ENCODE data around the gene CD8B2. TPM values are rescaled to one million over a fixed set of nuclear protein-coding genes. Genes with fewer than 3 reads are reported as not detected.
"Not testable (repeated sequence)": the region's sequence is repeated elsewhere in the genome, so short reads cannot be mapped to it uniquely, and the experiment has no call there.

The CD8B2 gene
- polyA plus RNA-seq, 6 donors from 2014 or later: not detected

DNA sequence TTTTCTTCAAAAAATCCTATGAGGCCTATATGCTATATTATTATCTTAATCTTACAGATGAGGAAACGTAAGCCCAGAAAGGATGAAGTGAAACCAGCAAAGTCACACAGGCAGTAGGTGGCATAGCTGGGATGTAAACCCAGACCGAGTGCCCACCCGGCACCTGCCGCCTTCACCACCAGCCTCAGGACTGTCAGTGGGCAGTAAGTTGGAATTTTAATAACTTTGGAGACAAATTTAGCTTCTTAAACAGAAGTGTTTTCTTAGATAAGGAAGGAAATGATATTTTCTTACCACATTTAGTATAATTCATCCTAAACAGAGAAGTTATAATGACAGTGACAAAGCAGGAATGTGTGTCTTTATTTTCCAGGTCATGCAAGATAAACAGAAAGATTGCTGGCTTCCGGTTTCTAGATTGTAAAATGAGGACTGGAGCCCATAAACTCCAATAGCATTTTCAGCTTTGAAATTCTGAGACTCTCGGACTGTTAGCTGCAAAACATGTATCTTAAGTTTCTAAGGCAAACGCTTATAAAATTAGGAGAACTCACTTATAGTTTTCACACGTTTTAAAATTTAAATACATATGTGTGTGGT is 59.3 kb downstream of the CD8B2 start:
- H3K4me3 Mint-ChIP-seq: no peak overlapping the region
- no peaks in the 10 kb centered on the region for H3K36me3 Mint-ChIP-seq
- ATAC-seq (ENCODE audit: low read depth in 2 of 2) (no peak), DNase-seq (no peak)
- H3K27me3 Mint-ChIP-seq: peaks cover 17 to 49% (median 26%) of the 10 kb centered on the region in 3 donors
- H3K9me3 Mint-ChIP-seq: no peaks in the 10 kb centered on the region
- peaks cover 3 to 9% (median 6%) of the 10 kb centered on the region in 3 donors for H3K4me1 Mint-ChIP-seq
- H3K27ac Mint-ChIP-seq: peak overlapping the region in 1 of 6 donors; percentile 76

DNA sequence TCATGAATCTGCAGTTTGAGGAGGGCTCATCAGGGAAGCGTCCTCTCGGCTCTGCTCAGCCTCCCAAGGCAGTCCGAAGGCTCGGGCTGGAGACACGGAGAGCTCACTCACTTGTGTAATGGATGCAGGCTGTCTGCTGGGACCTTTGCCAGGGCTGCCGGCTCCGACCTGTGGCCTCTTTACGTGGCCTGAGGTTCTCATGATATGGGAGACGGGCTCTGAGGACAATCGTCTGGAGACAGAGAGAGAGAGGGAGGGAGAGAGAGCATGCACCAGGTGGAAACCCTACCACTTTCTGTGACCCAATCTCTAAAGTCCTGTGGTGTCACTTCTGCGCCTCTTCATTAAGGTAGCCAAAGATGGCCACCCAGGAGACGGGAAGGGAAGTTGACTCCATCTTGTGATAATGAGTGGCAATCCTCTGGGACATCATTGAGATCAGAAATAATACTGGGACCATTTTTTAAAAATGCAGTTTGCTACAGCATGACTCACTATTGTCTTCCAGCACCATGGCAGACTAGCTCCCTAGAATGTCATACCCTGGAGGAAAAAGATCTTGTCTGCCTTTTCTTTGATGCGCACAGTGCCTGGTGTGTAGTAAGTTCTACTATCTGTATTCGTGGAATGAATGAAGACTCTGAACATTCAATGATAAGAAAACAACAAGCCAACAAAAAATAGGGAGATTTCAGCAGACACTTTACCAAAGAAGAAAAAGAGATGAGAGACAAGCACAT is 60.2 kb downstream of the CD8B2 start:
- DNase-seq: no peak
- H3K36me3 Mint-ChIP-seq: no peaks in the 10 kb centered on the region
- H3K27me3 Mint-ChIP-seq: peaks cover 13 to 41% (median 26%) of the 10 kb centered on the region in 3 donors
- no peak overlapping the region for H3K4me3 Mint-ChIP-seq
- H3K4me1 Mint-ChIP-seq: peaks cover 3 to 9% (median 6%) of the 10 kb centered on the region in 3 donors
- no peaks in the 10 kb centered on the region for H3K9me3 Mint-ChIP-seq
- ATAC-seq (ENCODE audit: low read depth in 2 of 2): no peak
- H3K27ac Mint-ChIP-seq: no peak overlapping the region

DNA sequence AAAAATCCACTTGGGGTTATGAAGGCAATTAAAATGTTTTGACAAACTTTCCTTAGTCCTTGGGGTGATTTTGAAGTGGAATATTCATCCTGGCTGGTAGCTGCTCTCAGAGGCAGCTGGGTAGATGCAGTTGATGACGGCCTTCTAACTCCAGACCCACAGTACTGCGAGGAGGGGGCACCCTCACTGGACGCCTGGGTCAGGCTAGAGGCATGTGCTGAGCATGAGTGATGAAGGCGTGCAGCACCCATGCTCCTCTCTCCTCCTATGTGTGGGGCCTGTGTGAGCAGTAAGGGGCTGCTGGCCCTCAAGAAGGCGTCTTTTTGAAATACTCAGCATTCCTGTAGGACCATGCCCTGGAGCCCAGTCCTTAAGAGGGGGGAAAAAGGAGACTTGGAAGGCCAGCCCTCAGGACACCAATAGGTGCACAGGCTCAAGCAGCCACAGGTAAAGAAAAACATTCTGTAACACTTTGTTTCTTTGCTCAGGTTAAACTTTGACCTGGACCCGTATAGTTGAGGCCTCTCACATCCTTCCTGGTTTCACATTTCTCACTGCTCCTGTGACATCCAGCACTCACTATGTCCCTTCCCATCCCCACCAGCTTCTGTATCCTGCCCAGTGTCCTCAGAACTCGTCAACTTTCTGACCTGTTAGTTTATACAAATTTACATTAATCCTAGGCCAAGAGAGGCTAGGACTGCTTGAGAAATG is 64.4 kb downstream of the CD8B2 start:
- H3K4me3 Mint-ChIP-seq: no peak overlapping the region
- peak overlapping the region in 1 of 6 donors; percentile 58 for H3K27ac Mint-ChIP-seq
- ATAC-seq (ENCODE audit: low read depth in 2 of 2) (no peak), DNase-seq (no peak)
- H3K27me3 Mint-ChIP-seq: peaks cover 8 to 14% (median 13%) of the 10 kb centered on the region in 3 donors
- no peaks in the 10 kb centered on the region for H3K4me1 Mint-ChIP-seq
- H3K36me3 Mint-ChIP-seq: peaks cover 0 to 7% of the 10 kb centered on the region in 2 donors
- H3K9me3 Mint-ChIP-seq: peaks cover 0 to 14% (median 0%) of the 10 kb centered on the region in 7 donors

DNA sequence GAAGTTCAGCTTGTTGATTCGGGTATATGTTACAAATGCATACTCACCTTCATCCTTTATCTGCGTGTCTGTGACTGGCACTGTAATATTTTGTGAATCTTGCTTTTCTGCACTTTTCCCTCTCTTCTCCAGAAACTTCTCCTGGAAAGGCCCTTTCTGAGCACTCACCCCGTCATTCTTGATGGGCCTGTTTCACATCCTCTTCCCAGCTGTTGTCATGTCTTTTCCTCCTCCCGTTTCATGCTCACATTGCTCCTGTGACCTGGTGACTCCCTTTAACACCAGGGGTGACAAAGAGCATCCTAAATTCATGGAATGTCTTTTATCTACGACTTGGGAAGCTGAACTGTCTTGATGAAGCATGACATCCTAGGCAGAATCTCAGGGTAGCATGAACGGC is 65.8 kb downstream of the CD8B2 start:
- Mint-ChIP-seq H3K4me1 (no peaks in the 10 kb centered on the region), H3K27ac (peak overlapping the region in 1 of 6 donors; percentile 13), H3K36me3 (peaks cover 0 to 14% of the 10 kb centered on the region in 2 donors), H3K4me3 (no peak overlapping the region), H3K9me3 (peaks cover 0 to 25% (median 4%) of the 10 kb centered on the region in 7 donors), H3K27me3 (peaks cover 3 to 7% (median 5%) of the 10 kb centered on the region in 3 donors)
- ATAC-seq (ENCODE audit: low read depth in 2 of 2) (no peak), DNase-seq (no peak)

DNA sequence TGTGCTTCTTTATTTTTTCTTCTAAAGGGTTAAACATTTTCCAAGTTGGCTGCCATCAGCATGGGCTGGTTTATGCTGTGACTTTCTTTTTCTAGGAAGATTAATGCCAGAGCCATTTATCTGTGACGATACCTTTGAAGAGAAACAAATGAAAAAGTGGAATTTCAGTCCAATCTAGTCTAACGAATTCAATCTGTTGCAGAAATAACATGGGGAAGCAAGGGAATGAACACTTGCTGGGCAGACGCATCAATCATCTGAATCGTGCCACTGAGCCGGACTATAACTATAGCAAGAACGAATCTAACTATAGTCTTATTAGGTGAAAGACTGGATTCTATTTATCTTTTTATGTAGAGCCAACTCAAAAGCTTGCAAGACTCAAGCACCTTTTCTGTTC is 66.2 kb downstream of the CD8B2 start:
- no peak overlapping the region for H3K27ac Mint-ChIP-seq
- peaks cover 0 to 3% (median 2%) of the 10 kb centered on the region in 3 donors for H3K27me3 Mint-ChIP-seq
- no peak overlapping the region for H3K4me3 Mint-ChIP-seq
- no peaks in the 10 kb centered on the region for H3K4me1 Mint-ChIP-seq
- no peak for ATAC-seq (ENCODE audit: low read depth in 2 of 2)
- peaks cover 0 to 14% of the 10 kb centered on the region in 2 donors for H3K36me3 Mint-ChIP-seq
- H3K9me3 Mint-ChIP-seq: peaks cover 2 to 26% (median 4%) of the 10 kb centered on the region in 7 donors
- DNase-seq: no peak

DNA sequence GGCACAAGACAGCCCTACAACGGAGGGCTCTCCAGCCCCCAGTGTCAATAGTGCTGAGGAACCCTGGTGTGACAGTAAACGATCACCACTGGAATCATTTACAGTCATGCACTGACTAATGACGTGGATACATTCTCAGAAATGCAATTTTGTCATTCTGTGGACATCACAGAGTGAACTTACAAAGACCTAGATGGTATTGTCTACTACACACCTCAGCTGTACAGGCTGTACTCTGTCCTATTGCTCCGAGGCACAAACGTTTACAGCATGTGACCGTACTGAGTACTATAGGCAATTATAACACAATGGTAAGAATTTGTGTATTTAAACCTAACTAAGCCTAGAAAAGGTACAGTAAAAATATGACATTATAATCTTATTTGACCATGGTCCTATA is 67.2 kb downstream of the CD8B2 start:
- no peak for ATAC-seq (ENCODE audit: low read depth in 2 of 2)
- H3K4me3 Mint-ChIP-seq: no peak overlapping the region
- no peaks in the 10 kb centered on the region for H3K27me3 Mint-ChIP-seq
- H3K27ac Mint-ChIP-seq: no peak overlapping the region
- no peaks in the 10 kb centered on the region for H3K4me1 Mint-ChIP-seq
- H3K9me3 Mint-ChIP-seq: peaks cover 2 to 26% (median 4%) of the 10 kb centered on the region in 7 donors
- peaks cover 0 to 14% of the 10 kb centered on the region in 2 donors for H3K36me3 Mint-ChIP-seq
- no peak for DNase-seq

DNA sequence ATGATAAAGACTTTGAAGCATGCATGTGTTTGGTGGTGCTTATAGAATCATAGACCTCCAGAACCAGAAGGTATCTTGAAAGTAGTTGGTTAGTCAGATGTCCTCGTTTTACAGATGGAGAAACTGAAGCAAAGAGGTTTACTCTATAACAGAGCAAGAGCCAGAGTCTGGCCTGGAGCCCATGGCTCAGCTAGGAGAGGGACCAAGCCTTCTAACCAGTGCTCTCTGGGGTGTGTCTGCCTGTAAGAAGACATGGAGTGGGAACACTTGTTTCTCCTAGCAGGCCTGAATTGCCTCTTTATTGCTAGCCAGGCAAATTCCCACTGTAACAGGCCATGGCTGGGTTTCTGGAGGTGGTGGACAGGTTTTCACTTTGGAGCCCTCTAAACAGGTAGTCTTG is 67.9 kb downstream of the CD8B2 start:
- ATAC-seq (ENCODE audit: low read depth in 2 of 2) (no peak), DNase-seq (no peak)
- no peaks in the 10 kb centered on the region for H3K4me1 Mint-ChIP-seq
- H3K4me3 Mint-ChIP-seq: no peak overlapping the region
- H3K27me3 Mint-ChIP-seq: no peaks in the 10 kb centered on the region
- no peak overlapping the region for H3K27ac Mint-ChIP-seq
- H3K36me3 Mint-ChIP-seq: peaks cover 0 to 14% of the 10 kb centered on the region in 2 donors
- peaks cover 2 to 26% (median 4%) of the 10 kb centered on the region in 7 donors for H3K9me3 Mint-ChIP-seq

DNA sequence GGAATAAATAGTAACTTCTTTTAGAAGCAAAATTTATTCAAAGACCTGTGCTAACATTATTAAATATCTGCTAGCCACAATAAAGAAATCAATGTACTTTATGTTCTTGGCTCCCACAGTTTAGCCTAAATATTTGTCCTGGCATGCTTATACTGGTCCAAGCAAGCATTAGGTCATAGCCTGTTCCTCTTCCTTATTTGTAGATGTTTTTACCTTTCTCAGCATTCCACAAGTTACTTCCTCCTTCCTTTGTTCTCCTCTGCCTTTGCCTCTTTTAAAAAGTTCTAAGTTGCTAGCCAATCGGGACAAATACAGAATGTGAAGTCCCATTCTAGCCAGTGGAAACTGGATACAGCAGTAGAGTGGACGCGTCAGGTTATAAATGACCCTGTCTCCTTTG is 72.6 kb downstream of the CD8B2 start:
- not testable (repeated sequence) for ATAC-seq (ENCODE audit: low read depth in 2 of 2)

DNA sequence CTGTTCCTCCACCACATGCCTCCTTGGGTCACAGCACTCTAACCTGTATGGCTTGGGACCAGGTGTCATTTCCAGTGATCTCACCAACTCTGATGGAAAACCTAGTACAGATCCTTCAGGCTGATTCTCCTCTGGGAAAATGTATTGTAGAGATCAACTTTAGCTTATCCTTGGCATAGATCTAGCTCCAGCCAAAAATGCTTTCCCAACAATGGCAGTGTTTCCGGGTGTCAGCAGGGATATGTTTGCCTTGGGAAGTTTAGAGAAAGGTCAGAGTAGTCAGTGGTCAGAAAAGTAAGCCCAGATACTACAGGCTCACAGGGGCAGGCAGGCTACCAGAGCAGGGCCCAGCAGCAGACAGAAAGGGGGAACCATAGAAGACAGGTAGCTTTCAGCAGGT is 73.6 kb downstream of the CD8B2 start:
- DNase-seq (no peak), ATAC-seq (ENCODE audit: low read depth in 2 of 2) (no peak)

More for the DNA sequence above, 72.6 kb downstream of the CD8B2 start:
- Mint-ChIP-seq H3K9me3 (peaks cover 2 to 26% (median 4%) of the 10 kb centered on the region in 7 donors), H3K27me3 (peaks cover 0 to 17% (median 0%) of the 10 kb centered on the region in 3 donors), H3K27ac (peak overlapping the region in 2 of 6 donors; percentile 36 to 57), H3K36me3 (peaks cover 0 to 14% of the 10 kb centered on the region in 2 donors)
- not testable (repeated sequence) for DNase-seq, H3K4me3 Mint-ChIP-seq, H3K4me1 Mint-ChIP-seq

DNA sequence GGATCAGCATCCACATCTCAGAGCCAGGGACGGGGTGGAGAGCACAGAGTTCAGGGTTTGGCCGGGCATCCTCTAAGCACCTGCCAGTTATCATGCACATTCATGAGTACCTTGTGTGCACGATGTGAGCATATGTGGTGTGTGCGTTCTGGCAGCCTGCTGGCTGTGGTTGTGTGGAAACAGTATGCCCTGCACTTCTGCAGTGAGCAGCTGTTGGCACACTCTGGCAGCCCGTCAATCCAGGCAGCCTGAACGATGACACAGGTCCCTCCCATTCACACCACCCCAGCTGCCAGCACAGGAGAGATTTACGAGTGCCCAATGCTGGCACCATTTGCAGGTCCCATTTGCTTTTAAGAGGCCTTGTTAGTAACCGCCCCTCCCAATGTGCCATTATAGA is 74.2 kb downstream of the CD8B2 start:
- no peak overlapping the region for H3K27ac Mint-ChIP-seq
- H3K27me3 Mint-ChIP-seq: peaks cover 0 to 17% (median 0%) of the 10 kb centered on the region in 3 donors
- DNase-seq (no peak), ATAC-seq (ENCODE audit: low read depth in 2 of 2) (no peak)
- H3K4me1 Mint-ChIP-seq: peaks cover 0 to 4% (median 3%) of the 10 kb centered on the region in 3 donors
- peaks cover 2 to 14% (median 4%) of the 10 kb centered on the region in 7 donors for H3K9me3 Mint-ChIP-seq
- no peak overlapping the region for H3K4me3 Mint-ChIP-seq
- peaks cover 0 to 8% of the 10 kb centered on the region in 2 donors for H3K36me3 Mint-ChIP-seq

More for the DNA sequence above, 73.6 kb downstream of the CD8B2 start:
- peak overlapping the region in 2 of 6 donors; percentile 6 to 48 for H3K27ac Mint-ChIP-seq
- no peak overlapping the region for H3K4me3 Mint-ChIP-seq
- H3K36me3 Mint-ChIP-seq: peaks cover 0 to 8% of the 10 kb centered on the region in 2 donors
- H3K27me3 Mint-ChIP-seq: peaks cover 0 to 17% (median 0%) of the 10 kb centered on the region in 3 donors
- peaks cover 0 to 4% (median 3%) of the 10 kb centered on the region in 3 donors for H3K4me1 Mint-ChIP-seq
- peaks cover 2 to 20% (median 4%) of the 10 kb centered on the region in 7 donors for H3K9me3 Mint-ChIP-seq

DNA sequence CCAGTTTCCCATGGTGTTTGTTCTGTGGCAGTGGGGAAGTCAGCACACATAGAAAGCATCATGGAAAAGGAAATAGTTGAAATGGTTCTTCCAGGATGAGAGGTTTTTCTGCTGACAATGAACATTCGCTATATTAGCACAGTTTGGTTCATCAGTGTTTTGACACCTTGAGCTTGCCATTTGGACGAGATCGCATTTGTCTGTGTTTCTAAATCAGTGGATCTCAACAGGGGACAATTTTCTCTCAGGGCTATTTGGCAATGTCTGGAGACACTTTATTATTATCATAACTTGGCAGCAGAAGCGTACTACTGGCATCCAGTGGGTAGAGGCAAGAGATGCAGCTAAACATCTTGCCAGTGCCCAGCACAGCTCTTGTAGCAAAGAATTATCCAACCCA is 74.6 kb downstream of the CD8B2 start:
- no peak overlapping the region for H3K4me3 Mint-ChIP-seq
- H3K9me3 Mint-ChIP-seq: peaks cover under 1 to 10% (median 2%) of the 10 kb centered on the region in 7 donors
- no peak for DNase-seq
- H3K27ac Mint-ChIP-seq: no peak overlapping the region
- H3K36me3 Mint-ChIP-seq: peaks cover 0 to 4% of the 10 kb centered on the region in 2 donors
- no peak for ATAC-seq (ENCODE audit: low read depth in 2 of 2)
- peaks cover 0 to 17% (median 0%) of the 10 kb centered on the region in 3 donors for H3K27me3 Mint-ChIP-seq
- H3K4me1 Mint-ChIP-seq: peaks cover 0 to 4% (median 3%) of the 10 kb centered on the region in 3 donors

DNA sequence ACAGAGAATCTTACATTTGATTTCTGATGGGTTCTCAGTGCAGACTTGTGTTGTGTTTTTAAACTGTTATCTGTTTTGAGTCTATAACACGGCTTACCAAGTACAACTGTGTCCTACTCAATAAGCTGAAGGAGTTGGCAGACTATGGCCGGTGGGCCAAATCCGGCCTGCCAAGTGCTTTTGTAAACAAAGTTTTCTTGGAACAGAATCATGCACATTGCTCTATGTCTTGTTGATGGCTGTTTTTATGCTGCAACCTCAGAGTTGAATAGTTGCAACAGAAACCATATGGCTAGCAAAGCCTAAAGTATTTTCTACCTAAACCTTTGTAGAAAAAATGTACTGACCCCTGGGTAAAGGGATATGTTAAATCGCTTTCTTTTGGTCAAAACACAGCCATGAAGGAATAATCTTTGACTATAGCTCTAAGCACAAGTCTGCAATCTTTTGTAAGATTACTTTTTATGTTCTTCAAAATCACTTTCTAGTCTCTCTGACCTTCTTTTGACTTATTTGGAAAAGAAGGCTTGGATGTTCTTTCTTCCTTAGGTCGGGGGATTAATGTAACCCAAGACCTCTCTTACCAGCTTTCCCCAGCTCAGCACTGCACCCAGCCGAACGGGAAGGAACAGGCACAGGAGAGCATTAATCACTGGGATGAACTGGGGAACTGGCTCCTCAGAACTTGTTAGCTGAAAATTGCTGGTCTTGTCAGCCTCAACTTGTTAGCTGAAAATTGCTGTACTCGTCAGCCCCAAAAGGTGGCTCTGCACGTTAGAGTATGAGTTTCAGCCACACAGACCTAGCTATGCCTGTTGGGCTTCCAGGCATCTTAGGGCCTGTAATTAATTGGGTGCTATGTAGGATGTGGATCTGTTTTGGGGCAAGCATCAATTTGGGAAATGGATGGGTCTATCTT is 75.4 kb downstream of the CD8B2 start:
- Mint-ChIP-seq H3K9me3 (peaks cover 0 to 6% (median 0%) of the 10 kb centered on the region in 7 donors), H3K4me1 (peaks cover 0 to 4% (median 3%) of the 10 kb centered on the region in 3 donors)

More for the DNA sequence above, 75.4 kb downstream of the CD8B2 start:
- Mint-ChIP-seq H3K27ac (peak overlapping the region in 1 of 6 donors; percentile 22), H3K4me3 (no peak overlapping the region), H3K36me3 (no peaks in the 10 kb centered on the region), H3K27me3 (peaks cover 0 to 17% (median 0%) of the 10 kb centered on the region in 3 donors)
- ATAC-seq (ENCODE audit: low read depth in 2 of 2) (no peak), DNase-seq (no peak)
